HG02852 (cell line): ENCODE results near the gene DNAJB7.
A peak's percentile ranks its signal among the peaks of the same experiment; 100 is the strongest.
"Not testable (repeated sequence)": the region's sequence is repeated elsewhere in the genome, so short reads cannot be mapped to it uniquely, and the experiment has no call there.

Source experiments
- ATAC-seq: cut with Tn5 transposase; IDR thresholded peaks from one replicate; pipeline ENCODE4 v1.9.1; 2021; ENCODE audit warnings: mild to moderate bottlenecking, moderate library complexity; ENCODE audit not compliant: unreplicated experiment

Gene DNAJB7

DNA sequence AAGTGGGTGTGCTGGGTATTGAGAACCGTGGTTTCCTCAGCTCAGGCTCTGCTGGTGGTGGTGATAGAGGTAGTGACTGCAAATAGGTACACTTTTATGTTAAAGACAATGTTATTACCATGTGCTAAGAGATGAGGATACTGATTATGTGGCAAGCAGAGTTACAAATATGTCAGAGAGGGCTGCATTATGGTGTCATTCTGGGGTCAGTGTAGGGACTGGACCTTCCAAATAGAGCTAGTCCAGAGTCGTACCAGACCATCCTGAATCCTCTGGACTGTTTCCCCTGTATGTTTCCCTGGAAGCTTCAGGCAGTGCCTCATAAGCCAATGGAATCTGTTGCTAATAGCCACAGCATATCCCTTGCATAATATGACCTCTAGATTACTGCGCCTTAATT is at the start of gene DNAJB7:
Gene DNAJB7, minus strand, starts transcription at position 101 of the 400 bp plus-strand sequence. CDS start 119 bp downstream, outside the sequence.
- ATAC-seq: no peak

DNA sequence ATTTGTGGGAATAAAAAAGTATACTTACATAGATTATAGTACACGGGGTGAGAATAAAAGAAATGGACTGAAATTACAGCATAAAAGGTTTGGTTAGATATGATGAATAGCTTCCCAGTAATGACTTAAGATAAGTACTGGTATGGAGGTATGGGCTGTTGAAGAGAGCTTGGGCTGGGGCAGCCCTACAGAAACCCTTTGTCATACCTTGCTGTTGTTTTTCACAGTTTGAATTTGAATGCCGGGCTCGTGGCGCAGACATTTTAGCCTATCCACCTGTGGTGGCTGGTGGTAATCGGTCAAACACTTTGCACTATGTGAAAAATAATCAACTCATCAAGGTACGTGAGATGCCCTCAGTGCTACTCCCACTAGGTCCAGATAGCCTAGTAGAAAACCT is 47.0 kb upstream of the DNAJB7 start:
- no peak for ATAC-seq

DNA sequence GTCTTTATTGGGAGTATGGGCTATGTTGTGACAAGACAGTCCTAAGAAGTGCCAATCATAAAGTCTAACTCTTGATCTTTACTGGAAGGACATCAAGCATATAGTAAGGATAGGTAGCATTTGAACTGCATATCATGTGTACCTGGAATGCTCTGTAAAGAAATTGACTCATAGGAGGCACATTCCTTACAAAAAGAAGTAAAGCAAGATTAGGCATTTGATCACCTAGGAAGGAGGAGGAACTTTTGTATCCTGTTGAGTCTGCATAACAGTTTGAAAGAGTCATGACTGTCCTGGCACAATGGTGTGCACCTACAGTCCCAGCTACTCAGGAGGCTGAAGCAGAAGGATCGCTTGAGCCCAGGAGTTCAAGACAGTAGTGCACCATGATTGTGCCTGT is 42.2 kb upstream of the DNAJB7 start:
- no peak for ATAC-seq

DNA sequence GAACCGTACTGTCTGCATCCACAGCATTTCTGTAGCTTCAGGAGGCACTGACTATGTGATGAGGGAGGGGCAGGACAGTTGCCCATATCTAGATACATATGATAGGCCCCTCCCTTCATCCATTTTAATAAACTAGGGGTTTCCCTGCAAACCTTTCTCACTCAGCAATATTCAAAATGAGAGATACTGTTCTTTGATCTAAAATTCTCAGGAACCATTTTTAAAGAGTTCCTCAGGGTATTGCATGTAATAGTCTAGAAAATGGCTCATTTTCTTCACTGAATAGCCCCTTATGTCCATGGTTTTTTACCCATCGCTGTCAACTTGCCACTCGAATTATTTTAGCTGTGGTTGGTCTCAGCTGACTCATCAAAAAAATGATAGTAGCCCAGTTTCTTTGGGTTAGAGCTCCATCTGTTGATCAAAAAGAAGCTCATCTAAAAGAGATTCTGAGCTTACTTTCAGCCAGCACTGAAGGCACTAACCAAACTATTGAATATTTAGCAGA is 37.0 kb upstream of the DNAJB7 start:
- no peak for ATAC-seq

DNA sequence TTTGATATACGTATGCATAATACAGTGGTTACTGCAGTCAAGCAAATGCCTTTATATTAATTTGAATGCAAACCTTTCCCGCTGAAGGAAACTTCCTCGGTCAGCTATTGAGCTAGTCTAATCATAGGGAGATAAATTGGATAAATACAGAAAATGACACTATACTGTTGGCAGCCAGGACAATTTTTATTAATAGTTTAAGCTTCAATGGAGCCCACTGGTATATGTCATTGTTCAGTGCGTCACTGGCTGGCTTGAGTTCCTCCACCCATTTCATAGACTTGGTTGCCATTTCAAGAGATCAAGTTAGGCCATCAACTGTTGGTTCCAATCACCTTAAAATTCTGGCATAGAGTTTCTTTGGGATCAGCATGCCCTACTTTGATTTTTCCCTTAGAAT is 32.5 kb upstream of the DNAJB7 start:
- no peak for ATAC-seq

DNA sequence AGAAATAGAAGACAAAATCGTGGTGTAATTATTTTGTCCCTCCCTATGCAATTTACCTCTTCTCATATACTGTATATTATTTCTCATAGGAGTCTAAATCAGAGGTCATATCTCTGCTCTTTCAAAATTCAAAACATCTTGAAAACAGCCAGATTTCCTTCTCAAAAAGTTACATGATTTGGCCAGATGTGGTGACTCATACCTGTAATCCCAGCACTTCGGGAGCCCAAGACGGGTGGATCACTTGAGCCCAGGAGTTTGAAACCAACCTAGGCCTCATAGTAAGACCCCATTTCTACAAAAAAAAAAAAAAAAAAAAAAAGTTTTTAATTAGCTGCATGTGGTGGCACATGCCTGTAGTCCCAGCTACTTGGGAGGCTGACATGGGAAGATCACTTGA is 29.0 kb upstream of the DNAJB7 start:
- no peak for ATAC-seq

DNA sequence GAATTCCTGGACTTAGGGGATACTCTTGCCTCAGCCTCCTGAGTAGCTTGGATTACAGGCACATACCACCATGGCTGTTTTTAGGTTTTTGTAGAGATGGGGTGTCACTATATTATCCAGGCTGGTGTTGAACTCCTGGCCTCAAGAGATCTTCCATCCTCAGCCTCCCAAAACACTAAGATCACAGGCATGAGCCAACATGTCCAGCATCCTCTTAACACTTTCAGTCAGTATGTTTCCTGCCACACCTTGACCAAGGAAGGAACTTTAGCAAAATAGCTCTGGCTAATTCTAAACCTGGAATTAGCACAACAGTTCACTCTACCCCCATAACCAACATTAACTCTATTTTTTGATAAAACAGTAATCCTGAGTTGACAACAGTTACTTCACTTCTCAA is 27.2 kb upstream of the DNAJB7 start:
- no peak for ATAC-seq

DNA sequence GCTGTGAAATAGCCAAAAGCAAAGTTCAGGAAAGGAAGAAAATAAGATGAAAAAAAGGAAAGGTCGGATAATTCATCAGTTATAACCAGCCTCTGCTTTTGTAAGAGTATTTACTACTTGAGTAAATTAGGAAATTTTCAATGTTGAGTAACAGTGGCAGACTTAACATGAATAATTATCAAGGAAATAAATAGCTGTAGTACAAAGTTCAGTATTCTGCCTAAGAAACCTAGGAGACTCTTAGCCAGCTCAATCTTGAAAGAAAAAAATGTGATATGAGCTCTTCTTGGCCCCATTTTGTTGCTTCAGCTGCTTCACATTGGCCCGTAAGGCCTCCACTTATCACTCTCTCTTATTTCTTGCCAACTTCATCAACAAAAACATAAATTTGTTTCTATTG is 17.0 kb upstream of the DNAJB7 start:
- no peak for ATAC-seq

DNA sequence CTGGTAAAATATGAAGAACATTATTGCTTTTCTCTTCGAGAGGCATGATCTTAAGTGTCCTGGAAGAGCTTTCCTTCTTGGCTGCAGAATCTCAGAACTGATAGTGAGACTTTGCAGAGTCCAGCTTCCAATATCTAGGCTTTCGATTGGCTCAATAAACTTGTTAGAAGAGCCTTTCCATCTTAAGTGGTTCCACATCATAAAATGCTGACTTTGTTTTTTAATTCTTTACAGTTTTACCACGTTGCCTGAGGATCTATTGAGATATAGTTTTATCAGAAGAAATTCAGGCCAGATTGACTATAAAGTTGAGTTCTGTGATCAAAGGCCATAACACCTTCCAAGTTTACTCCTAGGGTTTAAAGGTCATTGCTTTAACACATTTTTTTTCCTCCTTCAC is 15.6 kb upstream of the DNAJB7 start:
- ATAC-seq: no peak

DNA sequence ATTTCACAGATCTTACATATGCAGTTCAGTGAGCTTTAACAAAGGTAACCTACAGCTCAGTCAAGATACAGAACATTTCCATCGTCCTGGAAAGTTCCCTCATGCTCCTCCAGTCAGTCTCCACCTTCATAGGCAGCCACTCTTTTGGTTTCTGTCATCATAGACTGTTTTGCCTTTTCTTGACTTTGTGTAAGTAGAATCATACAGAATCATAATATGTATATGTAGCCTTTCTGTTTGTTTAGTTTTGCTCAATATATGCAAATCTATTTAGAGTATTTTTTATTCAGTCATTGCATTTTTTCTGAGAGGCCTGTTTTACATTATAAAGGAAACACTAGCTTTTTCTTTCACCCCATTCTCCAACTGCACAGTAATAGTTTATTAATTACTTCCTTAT is 15.0 kb upstream of the DNAJB7 start:
- no peak for ATAC-seq

DNA sequence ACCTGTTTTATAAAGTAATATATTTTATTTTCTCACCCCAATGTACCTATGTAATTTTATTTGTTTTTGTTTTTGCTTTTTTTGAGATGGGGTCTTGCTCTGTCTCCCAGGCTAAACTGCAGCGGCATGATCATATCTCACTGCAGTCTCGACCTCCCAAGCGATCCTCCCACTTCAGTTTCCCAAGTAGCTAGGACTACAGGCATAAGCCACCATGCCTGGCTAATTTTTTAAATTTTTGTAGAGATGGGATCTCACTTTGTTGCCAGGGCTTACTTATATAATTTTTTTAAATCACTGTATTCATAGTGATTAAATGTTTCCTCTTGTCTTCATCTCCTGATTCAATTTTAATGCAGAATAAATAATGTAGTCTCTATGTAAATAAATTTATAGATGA is 13.2 kb upstream of the DNAJB7 start:
- no peak for ATAC-seq

DNA sequence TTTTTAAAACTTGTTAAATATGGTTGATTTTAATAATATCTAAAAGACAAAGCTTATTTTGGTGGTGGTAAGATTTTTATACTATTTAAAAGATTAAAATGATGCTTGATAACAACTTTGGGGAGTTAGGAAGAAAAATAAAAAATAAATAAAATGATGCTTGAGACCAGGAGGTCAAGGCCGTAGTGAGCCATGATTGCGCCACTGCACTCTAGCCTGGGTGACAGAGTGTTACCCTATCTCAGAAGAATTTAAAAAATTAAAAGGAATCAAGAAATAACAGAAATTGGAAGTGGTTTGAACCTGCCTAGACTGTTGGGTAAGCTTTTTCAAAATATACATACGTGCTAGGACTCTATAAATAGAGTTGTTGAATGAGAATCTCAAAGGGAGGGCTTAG is 12.1 kb upstream of the DNAJB7 start:
- no peak for ATAC-seq

DNA sequence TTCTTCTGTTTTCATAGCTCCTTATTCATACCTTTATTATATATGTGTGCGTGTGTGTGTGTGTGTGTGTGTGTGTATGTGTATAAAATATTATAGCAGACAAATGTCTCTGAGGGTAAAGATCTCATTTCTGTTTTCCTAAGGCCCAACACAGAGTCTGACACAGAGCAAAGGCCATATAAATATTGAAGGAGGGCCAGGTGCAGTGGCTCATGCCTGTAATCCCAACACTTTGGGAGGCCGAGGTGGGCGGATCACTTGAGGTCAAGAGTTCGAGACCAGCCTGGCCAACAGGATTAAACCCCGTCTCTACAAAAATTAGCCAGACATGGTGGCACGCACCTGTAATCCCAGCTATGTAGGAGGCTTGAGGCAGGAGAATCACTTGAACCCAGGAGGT is 6.5 kb upstream of the DNAJB7 start:
- not testable (repeated sequence) for ATAC-seq

DNA sequence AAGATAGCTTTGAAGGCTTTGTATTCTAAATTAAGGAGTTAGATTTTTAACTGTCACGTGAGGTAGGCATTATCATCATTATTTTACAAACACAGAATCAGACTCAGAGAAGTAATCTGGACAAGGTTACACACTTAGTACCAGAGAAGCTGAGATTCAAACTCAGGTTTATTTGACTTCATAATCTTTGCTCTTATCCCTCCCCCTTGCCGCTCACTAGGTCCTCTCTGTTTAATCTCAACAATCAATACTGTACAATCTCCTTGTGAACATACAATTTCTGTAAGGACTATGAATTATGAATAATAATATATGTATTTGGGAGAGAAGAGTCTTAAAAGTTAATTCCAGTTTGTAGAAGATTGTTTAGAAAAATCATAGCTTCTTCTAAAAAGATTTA is 5.2 kb upstream of the DNAJB7 start:
- ATAC-seq: no peak

DNA sequence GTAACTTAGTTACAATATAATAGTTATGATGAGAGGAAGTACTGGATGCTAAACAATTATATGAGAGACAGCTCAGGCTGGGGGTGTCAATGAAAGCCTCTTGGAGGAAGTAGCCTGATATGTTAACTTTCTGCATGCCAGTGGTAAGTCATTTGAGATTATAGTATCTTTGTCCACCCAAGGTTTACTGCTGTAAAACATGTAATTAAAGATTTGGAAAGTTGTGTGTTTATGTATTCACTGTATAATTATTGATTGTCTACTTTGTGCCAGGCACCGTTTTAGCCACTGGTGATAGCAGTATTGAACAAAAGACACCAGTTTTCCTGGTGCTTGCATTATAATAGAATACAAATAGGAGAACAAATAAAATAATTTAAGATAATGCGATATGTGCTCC is 624 bp upstream of the DNAJB7 start:
- no peak for ATAC-seq

DNA sequence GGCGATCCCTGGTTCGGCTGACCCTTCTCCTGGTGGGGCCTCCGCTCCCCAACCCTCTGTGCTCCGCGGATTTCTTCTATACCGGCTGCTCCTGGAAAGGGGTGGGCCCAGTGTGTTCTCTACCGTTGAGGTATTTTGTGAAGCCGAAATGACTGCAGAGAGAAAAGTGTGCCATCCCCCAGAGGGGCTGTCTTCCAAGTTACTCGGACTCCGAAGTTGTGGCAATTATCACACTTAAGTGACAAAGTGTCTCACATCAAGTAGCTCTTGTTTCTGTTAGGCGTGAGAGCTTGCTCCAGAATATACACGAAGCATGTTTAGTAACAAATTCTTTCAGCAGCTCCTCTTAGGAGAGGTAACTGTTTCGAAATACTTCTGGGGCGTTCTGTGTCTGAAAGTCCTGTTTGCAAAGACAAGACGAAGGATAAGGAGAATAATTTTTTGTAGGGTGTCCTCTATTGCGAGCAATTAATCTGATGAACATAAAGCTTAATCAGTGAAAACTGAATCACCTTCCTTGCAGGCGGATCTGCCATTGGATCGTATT is 4.5 kb downstream of the DNAJB7 start:
- no peak for ATAC-seq

DNA sequence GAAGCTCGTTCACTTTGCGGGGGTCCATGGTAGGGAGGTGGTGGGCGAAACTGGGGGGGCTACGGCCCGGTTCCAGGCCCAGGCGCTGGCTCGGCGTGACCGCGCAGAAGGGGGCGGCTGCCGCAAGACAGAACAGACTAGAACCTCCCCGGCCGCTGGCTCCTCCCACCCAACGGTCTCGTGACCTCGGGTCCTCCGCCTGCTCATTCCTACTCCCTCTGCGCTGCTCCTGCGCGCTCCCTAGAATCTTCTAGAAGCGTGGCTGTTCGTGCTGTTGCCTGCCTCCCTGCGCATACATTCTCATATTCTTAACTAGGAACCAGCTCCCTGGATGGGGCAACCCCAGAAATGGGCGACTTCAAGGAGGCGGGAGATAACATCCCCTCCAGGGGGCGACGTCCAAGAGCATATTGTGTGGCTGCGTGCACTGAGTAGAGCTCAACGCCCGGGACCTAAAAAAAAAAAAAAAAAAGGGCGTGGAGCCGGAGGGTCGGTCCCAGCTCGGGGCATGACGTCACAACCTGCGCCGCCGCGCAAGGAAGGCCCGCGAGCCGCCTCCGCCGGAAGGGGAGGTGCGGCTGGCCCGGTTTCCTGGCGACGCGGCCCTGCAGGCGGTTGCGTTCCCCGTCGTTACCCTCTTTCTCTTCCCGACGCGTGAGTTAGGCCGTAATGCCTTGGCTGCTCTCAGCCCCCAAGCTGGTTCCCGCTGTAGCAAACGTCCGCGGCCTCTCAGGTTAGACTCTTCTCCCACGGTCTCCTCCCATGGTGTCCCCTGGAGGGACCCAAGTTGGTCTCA is 5.2 kb downstream of the DNAJB7 start, which contains the start of the genes ST13 and XPNPEP3:
Gene ST13, minus strand, starts transcription at position 127 of the 796 bp plus-strand sequence. Its CDS starts 99 bp downstream, at position 28.
Gene XPNPEP3, plus strand, starts transcription at position 636 of the 796 bp plus-strand sequence. Its CDS starts 34 bp downstream, at position 670.
- peak; percentile 90 for ATAC-seq

DNA sequence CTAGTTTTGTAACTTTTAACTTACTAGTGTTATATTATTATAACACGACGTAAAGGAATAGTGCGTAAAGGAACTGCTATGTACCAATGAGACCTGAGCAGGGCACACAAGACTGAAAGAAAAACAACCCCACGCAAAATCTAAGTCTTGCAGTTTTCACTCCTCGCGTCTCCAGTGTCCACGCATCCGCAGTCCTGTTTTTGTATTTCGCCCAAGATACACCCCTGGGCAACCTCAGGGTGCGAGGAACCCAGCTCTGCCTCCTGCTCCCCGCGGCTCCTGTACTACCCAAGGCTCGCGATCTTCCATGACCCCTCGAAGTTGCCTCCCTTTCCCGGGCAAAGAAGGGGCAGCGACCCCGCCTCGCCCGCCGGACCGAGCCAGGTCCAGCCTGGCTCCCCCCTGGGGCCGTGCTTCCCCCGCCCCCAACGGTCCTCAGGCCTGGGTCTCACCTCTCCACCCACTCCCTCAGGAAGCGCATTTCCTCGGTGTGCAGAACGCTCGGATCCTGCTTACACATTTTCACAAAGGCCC is 5.9 kb downstream of the DNAJB7 start:
- peak; percentile 22 for ATAC-seq

DNA sequence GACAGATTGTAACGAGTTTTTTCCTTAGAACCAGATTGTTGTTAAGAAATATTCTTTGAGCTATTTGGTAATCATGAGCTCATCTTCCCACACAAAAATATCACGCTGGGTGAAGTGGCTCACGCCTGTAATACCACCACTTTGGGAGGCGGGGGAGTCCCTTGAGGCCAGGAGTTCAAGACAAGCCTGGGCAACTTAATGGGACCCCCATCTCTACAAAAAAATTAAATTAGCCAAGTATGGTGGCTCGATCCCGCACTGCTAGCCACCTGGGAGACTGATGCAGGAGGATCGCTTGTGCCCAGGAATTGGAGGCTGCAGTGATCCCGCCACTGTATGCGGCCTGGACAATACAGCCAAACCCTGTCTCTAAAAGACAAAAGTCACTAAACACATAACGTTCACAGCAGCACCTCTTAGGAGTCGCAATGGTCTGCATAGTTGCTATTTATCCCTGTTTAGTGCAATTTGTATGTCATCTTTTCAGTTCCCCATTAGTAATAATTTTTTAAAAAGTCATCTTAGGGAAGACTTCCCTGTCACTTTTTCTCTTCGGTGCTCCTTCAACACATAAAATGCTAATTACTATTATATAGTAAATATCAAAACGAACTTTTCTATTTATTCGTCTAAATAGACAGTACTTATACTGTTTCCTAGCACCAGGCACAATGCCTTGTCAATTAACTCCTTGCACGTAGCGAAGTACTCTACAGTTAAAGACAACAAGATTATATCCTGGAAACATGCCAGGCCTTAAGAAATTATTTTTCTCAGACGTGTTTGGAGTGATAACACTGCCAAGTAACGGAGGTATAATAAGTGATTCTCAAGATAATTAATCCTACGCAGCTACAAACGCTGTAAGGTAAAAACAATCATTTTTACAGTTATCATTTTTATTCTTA is 6.6 kb downstream of the DNAJB7 start:
- ATAC-seq: no peak

DNA sequence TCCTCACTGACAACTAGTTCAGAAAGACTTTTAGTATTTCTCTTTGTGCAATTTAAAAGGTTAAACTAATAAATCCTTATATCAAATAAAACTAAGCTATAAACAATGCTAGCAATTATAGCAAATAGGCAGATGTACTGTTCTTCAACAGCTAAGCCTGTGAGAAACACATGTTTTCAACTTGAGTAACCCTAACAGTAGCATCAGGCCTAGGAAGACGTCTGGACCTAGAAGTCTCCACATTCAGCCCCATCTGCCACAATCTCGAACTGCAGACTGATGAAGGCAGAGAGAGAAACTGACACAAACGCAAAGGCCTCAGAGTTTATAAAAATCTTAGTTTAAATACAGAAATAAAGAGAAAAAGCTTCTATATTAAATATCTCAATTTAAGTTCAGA is 8.0 kb downstream of the DNAJB7 start:
- ATAC-seq: no peak

DNA sequence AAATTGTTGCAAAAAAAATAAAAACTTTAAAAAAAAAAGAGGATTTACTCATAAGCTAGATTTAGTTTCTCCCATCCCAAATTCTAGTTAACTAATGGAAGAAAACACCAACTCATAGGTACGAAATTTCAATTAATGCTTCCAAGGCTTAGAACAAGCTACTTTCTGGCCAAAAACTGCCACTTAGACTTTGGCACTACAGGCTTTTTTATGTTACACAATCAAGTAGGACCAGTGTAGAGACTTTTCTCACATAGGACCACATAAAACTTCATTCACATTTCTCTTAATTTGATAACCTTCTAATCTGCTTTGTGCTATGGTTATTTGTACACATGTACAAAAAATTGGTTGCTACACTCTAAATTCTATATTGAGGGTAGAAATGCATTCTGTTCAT is 8.6 kb downstream of the DNAJB7 start:
- no peak for ATAC-seq
